GM19193 (cell line): ENCODE results near the gene ZNF536.

ENCODE experiments used
- POLR2A ChIP-seq: IDR thresholded peaks from 4 replicates; pipeline ENCODE4 v1.6.1; 2011; ENCODE audit not compliant: insufficient read depth, insufficient read length; ENCODE audit errors: extremely low read depth

The ZNF536 gene

GRCh38 chr19:30406220-30407067, 34.3 kb downstream of the ZNF536 start:
- no peak for TF ChIP-seq POLR2A

- no peak for TF ChIP-seq POLR2A
Measured at GRCh38 chr19:30407068-30407709, 35.0 kb downstream of the ZNF536 start.

- no peak for TF ChIP-seq POLR2A
Measured at GRCh38 chr19:30408734-30409301, 36.6 kb downstream of the ZNF536 start.

- TF ChIP-seq POLR2A = no peak
Measured at GRCh38 chr19:30411714-30412113, 39.5 kb downstream of the ZNF536 start.

GRCh38 chr19:30416375-30416774, 44.2 kb downstream of the ZNF536 start:
- TF ChIP-seq POLR2A = no peak

- TF ChIP-seq POLR2A = no peak
Measured at GRCh38 chr19:30419568-30420180, 47.5 kb downstream of the ZNF536 start.

GRCh38 chr19:30420316-30420715, 48.1 kb downstream of the ZNF536 start:
- no peak for TF ChIP-seq POLR2A

GRCh38 chr19:30420881-30421280, 48.7 kb downstream of the ZNF536 start:
- TF ChIP-seq POLR2A = no peak

GRCh38 chr19:30421571-30421970, 49.4 kb downstream of the ZNF536 start:
- TF ChIP-seq POLR2A = no peak

- no peak for TF ChIP-seq POLR2A
Measured at GRCh38 chr19:30423481-30423880, 51.3 kb downstream of the ZNF536 start.

- TF ChIP-seq POLR2A = no peak
Measured at GRCh38 chr19:30425885-30426838, 54.0 kb downstream of the ZNF536 start.

GRCh38 chr19:30426864-30427263, 54.7 kb downstream of the ZNF536 start:
- no peak for TF ChIP-seq POLR2A

GRCh38 chr19:30428092-30428680, 56.0 kb downstream of the ZNF536 start:
- TF ChIP-seq POLR2A = no peak

GRCh38 chr19:30428844-30429243, 56.7 kb downstream of the ZNF536 start:
- TF ChIP-seq POLR2A = no peak
